GM18511 (cell line): ENCODE measurements around the gene SPOPL.

Experiments used
- ATAC-seq: cut with Tn5 transposase; IDR thresholded peaks from one replicate; pipeline ENCODE4 v1.9.1; 2021; ENCODE audit warnings: mild to moderate bottlenecking, moderate library complexity; ENCODE audit not compliant: unreplicated experiment

SPOPL gene

GRCh38 chr2:138494265-138494966 is 7.2 kb upstream of the SPOPL start:
- ATAC-seq: no peak

- ATAC-seq: no peak
Observed at GRCh38 chr2:138495384-138495783, 6.2 kb upstream of the SPOPL start.

- ATAC-seq: no peak
Observed at GRCh38 chr2:138496096-138496651, 5.4 kb upstream of the SPOPL start.

- ATAC-seq: no peak
Observed at GRCh38 chr2:138497294-138497693, 4.3 kb upstream of the SPOPL start.

DNA sequence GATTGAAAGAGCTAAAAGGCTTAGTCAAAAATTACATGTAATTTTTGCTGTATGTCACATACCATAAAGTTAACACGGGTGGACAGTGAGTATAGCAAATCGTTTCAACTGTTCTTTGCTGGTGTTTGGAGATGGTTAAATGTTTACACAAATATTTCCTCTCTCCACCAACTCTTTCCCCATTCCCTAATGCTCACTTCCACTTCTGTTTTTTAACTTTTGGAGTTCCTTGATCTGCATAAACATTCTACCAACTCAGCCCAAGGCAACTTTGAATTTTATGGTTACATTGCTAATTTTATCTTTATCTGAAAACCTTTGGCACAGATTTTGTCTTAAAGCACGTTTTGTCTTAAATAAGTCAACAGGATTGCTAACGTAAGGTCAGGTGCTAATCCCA is 1.9 kb upstream of the SPOPL start:
- no peak for ATAC-seq

DNA sequence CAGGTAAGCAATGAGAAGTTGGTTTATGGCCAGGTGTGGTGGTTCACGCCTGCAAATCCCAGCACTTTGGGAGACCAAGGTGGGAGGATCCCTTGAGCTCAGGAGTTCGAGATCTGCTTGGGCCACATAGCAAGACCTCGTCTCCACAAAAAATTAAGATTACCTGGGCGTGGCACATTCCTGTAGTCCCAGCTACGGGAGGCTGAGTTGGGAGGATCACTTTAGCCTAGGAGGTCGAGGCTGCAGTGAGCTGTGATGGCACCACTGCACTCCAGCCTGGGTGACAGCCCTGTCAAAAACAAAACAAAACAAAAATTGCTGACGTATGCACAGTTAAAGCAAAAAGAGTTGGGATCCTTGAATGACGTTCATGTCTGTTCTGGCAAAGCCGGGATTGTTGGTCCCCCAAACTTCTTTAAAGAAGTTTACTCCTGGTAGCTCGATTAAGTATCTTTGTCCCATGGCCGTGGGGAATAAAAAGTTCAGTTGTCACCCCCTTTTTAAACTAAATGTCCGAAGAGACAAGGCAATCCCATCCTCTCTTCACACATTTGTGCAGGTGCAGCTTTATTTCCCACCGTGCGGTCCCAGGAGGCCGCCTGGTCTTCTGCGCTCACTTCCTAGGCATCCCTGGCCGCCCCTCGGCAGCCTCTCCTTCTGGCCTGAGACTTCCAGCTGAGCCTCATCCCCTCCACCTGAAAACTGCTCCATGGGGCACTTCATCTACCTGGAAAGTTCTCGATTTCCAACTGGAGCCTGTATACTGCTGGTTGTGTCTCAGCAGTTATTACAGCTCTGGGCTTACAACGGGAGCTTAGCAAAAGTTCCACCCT is 762 bp upstream of the SPOPL start:
- peak; percentile 7 for ATAC-seq

- peak; percentile 2 for ATAC-seq
Observed at GRCh38 chr2:138502255-138503086, 901 bp downstream of the SPOPL start.

DNA sequence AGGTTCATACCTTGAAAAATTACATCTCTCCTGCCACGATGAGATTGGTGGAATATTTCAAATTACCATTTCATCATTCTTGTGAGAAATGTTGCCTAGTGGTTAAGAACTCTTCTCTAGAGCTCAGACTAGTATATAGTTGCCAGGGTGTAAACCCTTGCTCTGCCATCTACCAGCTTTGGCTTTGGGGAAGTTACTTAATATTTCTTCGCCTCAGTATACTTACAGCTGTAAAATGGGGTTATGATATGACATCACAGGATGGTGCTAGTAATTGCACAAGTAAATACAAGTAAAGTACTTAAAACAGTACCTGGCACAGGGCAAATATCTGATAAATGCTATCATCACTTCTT is 1.5 kb downstream of the SPOPL start:
- no peak for ATAC-seq

DNA sequence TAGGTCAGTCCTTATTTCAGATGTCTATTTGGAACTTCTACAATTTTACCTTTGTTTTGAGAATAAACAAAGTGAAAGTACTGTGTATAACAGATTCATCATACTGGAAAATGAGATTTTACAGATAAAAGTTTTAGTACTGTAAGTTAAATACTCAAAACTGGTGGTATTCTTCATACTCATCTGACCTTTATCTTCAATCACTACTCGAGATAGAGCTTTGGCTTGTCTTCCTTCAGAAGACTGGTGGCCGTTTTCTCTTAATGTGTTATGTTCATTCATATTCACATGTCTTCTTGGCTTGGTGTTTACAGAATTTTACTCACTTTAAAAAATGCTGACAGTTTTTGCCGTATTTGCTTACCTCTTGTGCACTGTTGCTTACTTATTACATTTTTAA is 2.1 kb downstream of the SPOPL start:
- ATAC-seq: no peak

- no peak for ATAC-seq
Observed at GRCh38 chr2:138504092-138504491, 2.5 kb downstream of the SPOPL start.

DNA sequence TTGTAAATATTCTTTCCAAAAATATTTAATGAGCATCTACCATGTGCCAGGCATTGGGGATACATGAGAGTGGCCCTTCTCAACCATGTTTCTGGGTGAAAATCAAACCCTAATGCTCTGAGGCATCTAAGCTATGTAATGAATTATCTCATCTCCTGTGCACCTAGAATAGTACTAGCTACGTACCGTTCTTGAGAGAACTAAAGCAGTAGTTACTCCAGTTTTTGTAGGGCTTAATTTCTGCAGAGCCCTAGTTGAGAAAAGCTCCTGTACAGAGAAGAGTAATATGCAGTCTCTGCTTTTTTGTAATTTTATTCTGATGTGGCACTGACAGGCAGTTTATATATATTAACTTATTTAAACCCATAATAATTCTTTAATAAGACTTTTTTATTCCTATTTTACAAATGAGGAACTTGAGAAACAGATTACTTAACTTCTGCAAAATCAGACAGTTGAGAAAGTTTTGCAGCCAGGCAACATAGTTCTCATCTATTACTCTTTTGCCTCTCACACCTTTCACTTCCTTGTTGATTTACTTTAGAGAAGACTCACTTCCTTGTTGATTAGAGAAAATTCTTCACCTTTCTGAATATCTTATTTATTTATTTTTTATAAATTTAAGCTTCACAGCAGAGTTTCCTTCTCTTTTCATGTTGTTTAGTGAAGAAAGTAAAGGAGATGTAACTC is 3.1 kb downstream of the SPOPL start:
- ATAC-seq: peak; percentile 44

- ATAC-seq: no peak
Observed at GRCh38 chr2:138507267-138507666, 5.7 kb downstream of the SPOPL start.

DNA sequence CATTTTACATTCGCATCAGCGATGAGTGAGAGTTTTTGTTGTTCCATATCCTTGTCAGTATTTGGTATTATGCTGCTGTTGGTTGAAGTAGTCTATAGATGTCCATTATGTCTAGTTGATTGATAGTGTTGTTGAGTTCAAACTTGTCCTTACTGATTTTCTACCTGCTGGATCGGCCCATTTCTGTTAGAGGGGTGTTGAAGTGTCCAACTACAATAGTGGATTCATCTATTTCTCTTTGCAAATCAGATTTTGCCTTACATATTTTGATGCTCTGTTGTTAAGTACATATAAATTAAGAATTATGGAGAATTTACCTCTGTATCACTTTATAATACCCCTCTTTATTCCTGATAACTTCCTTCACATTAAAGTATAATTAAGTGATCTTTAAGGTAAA is 8.7 kb downstream of the SPOPL start:
- ATAC-seq: no peak

DNA sequence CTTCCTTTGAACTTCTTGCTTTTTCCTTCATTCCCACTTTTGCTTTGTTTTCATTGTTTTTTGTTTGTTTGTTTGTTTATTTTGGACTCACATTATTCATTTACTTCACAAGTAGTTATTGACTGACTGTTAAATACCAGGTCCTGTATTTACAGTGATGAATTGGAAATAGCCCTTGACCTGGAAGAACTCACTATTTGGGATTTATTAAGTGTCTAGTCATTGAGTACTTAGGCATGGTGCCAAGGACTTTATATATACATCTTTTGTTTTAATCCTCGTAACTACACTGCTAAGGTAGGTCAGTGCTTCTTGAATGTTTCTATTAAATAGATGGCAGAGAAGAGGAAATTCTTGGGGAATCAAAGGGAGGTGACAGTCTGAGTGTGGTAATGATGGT is 11.1 kb downstream of the SPOPL start:
- ATAC-seq: no peak

- ATAC-seq: no peak
Observed at GRCh38 chr2:138514173-138514572, 12.6 kb downstream of the SPOPL start.

DNA sequence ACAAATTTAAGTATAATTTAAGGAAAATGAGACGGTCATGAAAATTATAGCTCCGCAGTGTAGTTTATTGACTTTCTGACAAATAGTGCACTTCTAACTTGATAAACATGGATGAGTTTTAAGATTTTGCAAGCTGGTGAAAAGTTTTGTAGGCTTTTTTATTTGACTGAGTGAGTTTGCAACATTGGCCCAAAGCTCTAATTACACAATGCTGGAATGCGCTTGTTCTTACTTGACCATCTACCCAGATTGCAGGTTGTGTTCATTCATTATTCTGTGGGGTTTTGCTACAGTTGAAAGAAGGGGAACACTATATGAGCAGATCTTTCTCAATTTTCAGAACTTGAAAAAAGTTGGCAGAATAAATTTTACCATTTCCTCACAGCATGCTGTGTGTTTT is 13.5 kb downstream of the SPOPL start:
- no peak for ATAC-seq

GRCh38 chr2:138516030-138516704 is 14.6 kb downstream of the SPOPL start:
- ATAC-seq: no peak

- no peak for ATAC-seq
Observed at GRCh38 chr2:138518860-138519259, 17.3 kb downstream of the SPOPL start.

GRCh38 chr2:138521821-138522220 is 20.3 kb downstream of the SPOPL start:
- ATAC-seq: no peak

GRCh38 chr2:138522556-138522955 is 21.0 kb downstream of the SPOPL start:
- ATAC-seq: peak; percentile 78
